Stimulated activated CD4-positive, alpha-beta T cell treated with anti-CD3 and anti-CD28 coated beads, Interleukin-2, amount 100 ng/mL, for 48 hours (primary cell): ENCODE data around the gene NADK.

Source experiments
- DNase-seq, 2 donors: peaks; one replicate each; pipeline ENCODE4 v3.0.0-alpha.2; 2020

NADK gene

GRCh38 chr1:1777950-1778662, at the start of gene NADK:
TSS of gene NADK (minus strand) at chr1:1778470. CDS start at chr1:1765406, 13,064 bp downstream.
- peak; percentile 64 to 75 for DNase-seq

GRCh38 chr1:1827089-1827848, 49.0 kb upstream of the NADK start:
- no peak for DNase-seq

GRCh38 chr1:1826356-1827088, 48.3 kb upstream of the NADK start:
- no peak for DNase-seq

GRCh38 chr1:1825217-1825616, 46.9 kb upstream of the NADK start:
- no peak for DNase-seq

GRCh38 chr1:1819762-1820161, 41.5 kb upstream of the NADK start:
- no peak for DNase-seq

- no peak for DNase-seq
Observed at GRCh38 chr1:1817221-1817620, 39.0 kb upstream of the NADK start.

GRCh38 chr1:1815606-1816281, 37.5 kb upstream of the NADK start:
- no peak for DNase-seq

GRCh38 chr1:1809489-1809888, 31.2 kb upstream of the NADK start:
- DNase-seq, result no peak

GRCh38 chr1:1808206-1808605, 29.9 kb upstream of the NADK start:
- DNase-seq, result no peak

GRCh38 chr1:1806890-1807289, 28.6 kb upstream of the NADK start:
- no peak for DNase-seq

GRCh38 chr1:1804301-1804700, 26.0 kb upstream of the NADK start:
- no peak for DNase-seq

- DNase-seq, result no peak
Observed at GRCh38 chr1:1802871-1803270, 24.6 kb upstream of the NADK start.

GRCh38 chr1:1799716-1800115, 21.4 kb upstream of the NADK start:
- no peak for DNase-seq

GRCh38 chr1:1797731-1798341, 19.6 kb upstream of the NADK start:
- DNase-seq, result no peak

- DNase-seq, result no peak
Observed at GRCh38 chr1:1796466-1796865, 18.2 kb upstream of the NADK start.

GRCh38 chr1:1794999-1795398, 16.7 kb upstream of the NADK start:
- no peak for DNase-seq

- no peak for DNase-seq
Observed at GRCh38 chr1:1793481-1794244, 15.4 kb upstream of the NADK start.

GRCh38 chr1:1788646-1789431, 10.6 kb upstream of the NADK start:
- no peak for DNase-seq

- DNase-seq, result no peak
Observed at GRCh38 chr1:1788136-1788535, 9.9 kb upstream of the NADK start.

- DNase-seq, result no peak
Observed at GRCh38 chr1:1786836-1787605, 8.8 kb upstream of the NADK start.
